Nephron (organoid): ENCODE results near the gene METTL3.
A peak's percentile ranks its signal among the peaks of the same experiment; 100 is the strongest.

ENCODE experiments used
- H3K27ac Mint-ChIP-seq, 3 experiments: 2 replicates each; pipeline ENCODE4 v1.8.0; 2020; ENCODE audit warnings: mixed read lengths in 3 of 3, mild to moderate bottlenecking in 2 of 3, moderate library complexity in 1 of 3
- H3K27me3 Mint-ChIP-seq: 2 replicates; pipeline ENCODE4 v1.8.0; 2021; ENCODE audit warnings: low read depth, mild to moderate bottlenecking, moderate library complexity, mixed read lengths
- H3K36me3 Mint-ChIP-seq: 2 replicates; pipeline ENCODE4 v1.8.0; 2020; ENCODE audit warnings: low read depth, mixed read lengths
- H3K4me1 Mint-ChIP-seq: 2 replicates; pipeline ENCODE4 v1.8.0; 2020; ENCODE audit warnings: mixed read lengths
- H3K4me3 Mint-ChIP-seq, 3 experiments: 2 replicates each; pipeline ENCODE4 v1.8.0; 2020; ENCODE audit warnings: mild to moderate bottlenecking in 3 of 3, mixed read lengths in 3 of 3, moderate library complexity in 2 of 3
- H3K9me3 Mint-ChIP-seq: 2 replicates; pipeline ENCODE4 v1.8.0; 2020; ENCODE audit warnings: mixed read lengths
- TF ChIP-seq, protein P1 (sequence below), 3 experiments: fragments of 200-600 bp; sonication (generic); IDR thresholded peaks; one replicate each; pipeline ENCODE4 v1.5.0; 2021; ENCODE audit warnings: antibody characterized with exemption in 3 of 3; ENCODE audit not compliant: unreplicated experiment in 3 of 3

Gene METTL3

DNA sequence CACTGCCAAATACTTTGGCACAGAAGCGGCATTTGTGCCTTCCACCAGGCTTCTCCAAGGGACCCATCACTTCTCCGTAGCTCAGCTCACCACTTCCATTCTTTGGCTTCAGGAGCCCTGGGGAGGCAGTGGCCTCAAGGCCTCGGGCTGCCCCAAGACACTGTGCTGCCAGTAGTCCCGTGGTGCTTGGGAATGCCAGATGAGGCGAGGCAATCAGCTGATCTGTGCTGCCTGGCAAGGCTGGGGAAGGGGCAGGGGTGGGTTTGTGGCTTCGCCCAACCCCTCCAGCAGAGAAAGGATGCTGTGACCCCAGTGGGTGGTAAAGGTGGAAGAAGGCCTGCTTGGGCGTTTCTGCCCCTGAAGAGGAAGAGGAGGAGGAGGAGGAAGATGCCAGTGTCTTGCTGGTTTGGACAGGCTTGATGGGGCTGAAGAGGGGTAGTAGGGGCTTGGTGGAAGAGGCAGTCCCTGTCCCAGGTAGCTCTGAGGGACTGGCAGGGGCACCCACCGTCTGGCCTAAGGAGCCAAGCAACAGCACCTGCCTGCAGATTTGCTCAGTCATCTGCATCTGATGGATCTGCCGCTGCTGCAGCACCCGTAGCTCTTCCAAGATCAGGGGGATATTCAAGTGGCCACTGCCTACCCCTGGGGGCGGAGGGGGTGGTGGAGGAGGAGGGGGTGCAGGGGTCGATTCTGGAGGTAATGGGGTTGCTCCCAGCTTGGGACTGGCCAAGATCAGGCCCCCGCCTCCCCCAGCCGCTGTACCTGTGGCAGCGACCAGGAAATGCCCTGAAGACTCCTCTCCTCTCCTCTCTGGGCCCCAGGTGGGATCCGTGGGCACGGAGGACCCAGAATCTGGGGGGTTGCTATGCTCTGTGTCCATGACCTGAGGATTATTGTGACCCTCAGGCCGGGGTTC is 13.7 kb upstream of the METTL3 start:
- Mint-ChIP-seq H3K9me3 (no peaks in the 10 kb centered on the region), H3K36me3 (peaks cover 47% of the 10 kb centered on the region), H3K4me3 (peak overlapping the region; percentile 87 to 92 (median 89)), H3K4me1 (peaks cover 26% of the 10 kb centered on the region), H3K27me3 (no peaks in the 10 kb centered on the region), H3K27ac (peak overlapping the region; percentile 15 to 98 (median 93))
- TF ChIP-seq, protein P1, sequence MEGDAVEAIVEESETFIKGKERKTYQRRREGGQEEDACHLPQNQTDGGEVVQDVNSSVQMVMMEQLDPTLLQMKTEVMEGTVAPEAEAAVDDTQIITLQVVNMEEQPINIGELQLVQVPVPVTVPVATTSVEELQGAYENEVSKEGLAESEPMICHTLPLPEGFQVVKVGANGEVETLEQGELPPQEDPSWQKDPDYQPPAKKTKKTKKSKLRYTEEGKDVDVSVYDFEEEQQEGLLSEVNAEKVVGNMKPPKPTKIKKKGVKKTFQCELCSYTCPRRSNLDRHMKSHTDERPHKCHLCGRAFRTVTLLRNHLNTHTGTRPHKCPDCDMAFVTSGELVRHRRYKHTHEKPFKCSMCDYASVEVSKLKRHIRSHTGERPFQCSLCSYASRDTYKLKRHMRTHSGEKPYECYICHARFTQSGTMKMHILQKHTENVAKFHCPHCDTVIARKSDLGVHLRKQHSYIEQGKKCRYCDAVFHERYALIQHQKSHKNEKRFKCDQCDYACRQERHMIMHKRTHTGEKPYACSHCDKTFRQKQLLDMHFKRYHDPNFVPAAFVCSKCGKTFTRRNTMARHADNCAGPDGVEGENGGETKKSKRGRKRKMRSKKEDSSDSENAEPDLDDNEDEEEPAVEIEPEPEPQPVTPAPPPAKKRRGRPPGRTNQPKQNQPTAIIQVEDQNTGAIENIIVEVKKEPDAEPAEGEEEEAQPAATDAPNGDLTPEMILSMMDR (IDR thresholded peaks at IDR 0.05; ENCODE audit: unreplicated experiment in 3 of 3): no peak

DNA sequence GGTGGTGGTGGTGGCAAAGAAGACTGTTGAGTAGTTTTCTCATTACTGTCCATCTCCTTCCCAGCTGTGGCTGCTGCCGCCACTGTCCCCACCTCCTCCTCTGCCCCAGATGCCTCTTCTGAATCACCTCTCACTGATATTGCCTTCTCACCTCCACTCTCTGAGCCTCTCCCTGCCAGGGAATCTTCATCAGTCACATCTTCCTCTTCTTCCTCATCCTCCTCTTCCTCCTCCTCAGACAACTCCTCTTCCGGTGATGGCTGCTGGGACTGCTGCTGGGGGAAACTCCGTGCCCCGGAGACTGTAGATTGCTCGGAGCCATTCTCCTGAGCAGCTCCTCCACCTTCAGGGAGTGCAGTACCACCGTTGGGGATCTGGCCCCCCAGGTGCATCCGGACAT is 12.1 kb upstream of the METTL3 start:
- Mint-ChIP-seq H3K27ac (no peak overlapping the region), H3K36me3 (peaks cover 53% of the 10 kb centered on the region), H3K27me3 (no peaks in the 10 kb centered on the region), H3K9me3 (no peaks in the 10 kb centered on the region), H3K4me1 (peaks cover 22% of the 10 kb centered on the region), H3K4me3 (peak overlapping the region; percentile 1 to 51 (median 10))
- TF ChIP-seq, protein P1 (IDR thresholded peaks at IDR 0.05; ENCODE audit: unreplicated experiment in 3 of 3): no peak

GRCh38 chr14:21521501-21521900 is 10.4 kb upstream of the METTL3 start:
- no peak overlapping the region for H3K27ac Mint-ChIP-seq
- H3K36me3 Mint-ChIP-seq: peaks cover 53% of the 10 kb centered on the region
- TF ChIP-seq, protein P1 (IDR thresholded peaks at IDR 0.05; ENCODE audit: unreplicated experiment in 3 of 3): no peak
- H3K27me3 Mint-ChIP-seq: no peaks in the 10 kb centered on the region
- peaks cover 14% of the 10 kb centered on the region for H3K4me1 Mint-ChIP-seq
- H3K9me3 Mint-ChIP-seq: no peaks in the 10 kb centered on the region
- H3K4me3 Mint-ChIP-seq: peak overlapping the region in 1 of 3 experiments; percentile 62

- TF ChIP-seq, protein P1 (IDR thresholded peaks at IDR 0.05; ENCODE audit: unreplicated experiment in 3 of 3): no peak
- peaks cover 14% of the 10 kb centered on the region for H3K4me1 Mint-ChIP-seq
- H3K36me3 Mint-ChIP-seq: peaks cover 53% of the 10 kb centered on the region
- no peak overlapping the region for H3K27ac Mint-ChIP-seq
- peak overlapping the region in 1 of 3 experiments; percentile 62 for H3K4me3 Mint-ChIP-seq
- no peaks in the 10 kb centered on the region for H3K9me3 Mint-ChIP-seq
- no peaks in the 10 kb centered on the region for H3K27me3 Mint-ChIP-seq
Observed at GRCh38 chr14:21520767-21521166, 9.6 kb upstream of the METTL3 start.

GRCh38 chr14:21518725-21519124 is 7.6 kb upstream of the METTL3 start:
- no peaks in the 10 kb centered on the region for H3K9me3 Mint-ChIP-seq
- H3K36me3 Mint-ChIP-seq: peaks cover 41% of the 10 kb centered on the region
- H3K27ac Mint-ChIP-seq: peak overlapping the region in 1 of 3 experiments; percentile 11
- H3K4me1 Mint-ChIP-seq: peaks cover 14% of the 10 kb centered on the region
- TF ChIP-seq, protein P1 (IDR thresholded peaks at IDR 0.05; ENCODE audit: unreplicated experiment in 3 of 3): no peak
- H3K4me3 Mint-ChIP-seq: no peak overlapping the region
- no peaks in the 10 kb centered on the region for H3K27me3 Mint-ChIP-seq
